DMS53 treated with DMSO at 0.1 percent for 48 hours (cell line): Measurements from ENCODE around the gene MBOAT7.

Experiments used
- DNase-seq: peaks from one replicate; lab custom pipeline; 2025; ENCODE audit not compliant: unreplicated experiment; lab: John Stamatoyannopoulos, UW

Gene MBOAT7

DNA sequence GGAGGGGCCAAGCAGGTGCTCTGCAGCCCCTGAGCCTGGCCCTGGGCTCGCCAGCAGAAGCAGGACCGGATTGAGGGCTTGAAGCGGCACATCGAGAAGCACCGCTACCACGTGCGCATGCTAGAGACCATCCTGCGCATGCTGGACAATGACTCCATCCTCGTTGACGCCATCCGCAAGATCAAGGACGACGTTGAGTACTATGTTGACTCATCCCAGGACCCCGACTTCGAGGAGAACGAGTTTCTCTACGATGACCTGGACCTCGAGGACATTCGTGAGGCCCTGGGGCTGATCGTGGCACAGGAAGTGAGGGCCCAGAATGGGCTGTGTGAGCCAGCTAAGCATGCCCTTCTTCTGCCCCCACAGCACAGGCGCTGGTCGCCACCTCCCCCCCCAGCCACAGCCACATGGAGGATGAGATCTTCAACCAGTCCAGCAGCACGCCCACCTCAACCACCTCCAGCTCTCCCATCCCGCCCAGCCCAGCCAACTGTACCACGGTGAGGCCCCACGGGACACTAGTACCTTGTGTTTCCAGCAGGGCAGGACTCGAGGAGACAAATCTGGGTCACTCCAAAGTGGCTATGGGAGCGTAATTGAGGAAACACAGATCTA lies 43.7 kb downstream of the MBOAT7 start:
- no peak for DNase-seq

DNA sequence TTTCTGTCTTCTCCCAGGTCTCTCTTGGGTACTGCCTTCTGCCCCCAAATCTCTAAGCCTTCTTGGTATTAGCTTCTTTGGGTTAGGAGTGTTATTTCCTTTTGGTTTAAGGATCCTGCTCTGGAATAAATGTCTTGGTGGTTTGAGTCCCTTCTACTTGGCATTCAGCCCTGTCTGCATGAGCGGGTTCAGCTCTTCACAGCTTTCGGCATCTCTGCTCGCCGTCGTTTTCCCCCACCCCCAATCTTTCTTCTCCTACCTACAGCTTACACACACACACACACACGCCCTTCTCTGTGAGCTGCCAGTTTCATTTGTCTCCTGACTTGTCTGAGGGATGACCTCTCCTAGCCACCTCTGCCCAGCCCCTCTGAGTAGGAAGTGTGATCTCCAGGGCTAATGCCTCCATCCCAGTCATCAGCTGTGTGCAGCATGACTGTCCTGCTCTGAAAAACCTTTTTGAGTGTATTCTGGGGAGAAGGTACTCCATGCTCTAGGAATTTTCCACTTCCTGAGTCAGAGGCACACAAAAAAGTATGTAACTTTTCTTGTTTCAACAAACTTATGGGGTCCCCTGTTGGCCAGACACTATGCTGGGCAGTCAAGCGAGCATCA lies 47.1 kb downstream of the MBOAT7 start:
- no peak for DNase-seq

DNA sequence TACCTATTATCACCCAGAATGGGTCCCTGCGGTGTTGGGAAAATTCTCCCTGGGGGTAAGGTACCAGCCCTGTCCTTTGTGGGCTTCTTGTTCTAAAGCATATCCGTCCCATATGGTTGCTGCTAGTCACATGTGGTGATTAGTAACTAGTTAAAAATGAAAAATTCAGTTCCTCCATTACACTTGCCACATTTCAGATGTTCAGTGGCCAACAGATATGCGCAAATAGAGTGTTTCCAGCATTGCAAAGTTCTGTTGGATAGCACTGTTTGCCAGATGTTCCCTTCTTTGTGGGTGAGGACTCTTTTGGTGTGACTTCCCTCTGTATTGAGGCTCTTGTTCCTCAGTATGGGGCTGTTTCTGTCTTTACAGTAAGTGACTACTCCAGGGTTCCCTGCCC lies 48.0 kb downstream of the MBOAT7 start:
- no peak for DNase-seq

GRCh38 chr19:54138489-54139256 lies 50.7 kb downstream of the MBOAT7 start:
- DNase-seq = no peak

- DNase-seq = no peak
Measured at GRCh38 chr19:54137699-54138488, 51.5 kb downstream of the MBOAT7 start, which contains the start of gene CNOT3. Gene CNOT3, plus strand, starts transcription at chr19:54137762. Its CDS starts 5,217 bp downstream, at chr19:54142979.

- peak; percentile 99 for DNase-seq
Measured at GRCh38 chr19:54136864-54137698, 52.3 kb downstream of the MBOAT7 start.

DNA sequence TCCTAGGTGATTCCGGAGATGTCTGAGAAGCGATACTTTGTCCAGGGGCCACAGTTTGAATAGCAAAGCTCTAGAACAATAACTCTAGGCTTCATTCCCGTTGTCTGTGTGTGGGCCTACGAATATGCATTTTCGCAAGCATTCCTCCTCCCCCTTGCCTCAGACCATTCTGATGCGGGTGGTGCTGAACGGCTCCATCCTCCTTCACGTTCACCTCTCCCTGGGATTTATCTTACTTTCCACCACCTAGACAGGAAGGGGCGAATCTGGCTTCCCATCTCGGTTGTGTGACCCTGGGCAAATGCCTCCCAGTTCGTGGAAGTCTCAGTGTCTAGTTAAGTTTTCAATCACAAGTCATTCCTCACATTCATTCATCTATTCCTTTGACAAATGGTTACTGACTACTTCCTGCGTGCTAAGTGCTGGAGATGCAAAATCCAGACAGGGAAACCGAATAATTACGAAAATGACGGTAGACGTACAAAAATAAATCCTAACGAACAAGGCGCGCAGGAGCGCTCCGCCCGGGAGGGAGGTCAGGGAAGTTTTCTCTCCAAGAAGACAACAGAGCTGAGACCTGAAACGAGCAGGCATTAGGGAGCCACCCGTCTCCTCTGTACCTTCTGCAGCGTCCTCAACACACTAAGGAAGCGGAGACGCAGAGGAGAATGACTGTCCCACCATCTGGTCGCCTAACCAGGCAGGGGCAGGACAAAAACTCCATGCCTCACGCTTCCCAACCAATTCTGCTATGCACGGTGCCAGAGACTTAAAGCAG lies 53.1 kb downstream of the MBOAT7 start:
- DNase-seq = peak; percentile 68

- DNase-seq = no peak
Measured at GRCh38 chr19:54133957-54134590, 55.3 kb downstream of the MBOAT7 start.

DNA sequence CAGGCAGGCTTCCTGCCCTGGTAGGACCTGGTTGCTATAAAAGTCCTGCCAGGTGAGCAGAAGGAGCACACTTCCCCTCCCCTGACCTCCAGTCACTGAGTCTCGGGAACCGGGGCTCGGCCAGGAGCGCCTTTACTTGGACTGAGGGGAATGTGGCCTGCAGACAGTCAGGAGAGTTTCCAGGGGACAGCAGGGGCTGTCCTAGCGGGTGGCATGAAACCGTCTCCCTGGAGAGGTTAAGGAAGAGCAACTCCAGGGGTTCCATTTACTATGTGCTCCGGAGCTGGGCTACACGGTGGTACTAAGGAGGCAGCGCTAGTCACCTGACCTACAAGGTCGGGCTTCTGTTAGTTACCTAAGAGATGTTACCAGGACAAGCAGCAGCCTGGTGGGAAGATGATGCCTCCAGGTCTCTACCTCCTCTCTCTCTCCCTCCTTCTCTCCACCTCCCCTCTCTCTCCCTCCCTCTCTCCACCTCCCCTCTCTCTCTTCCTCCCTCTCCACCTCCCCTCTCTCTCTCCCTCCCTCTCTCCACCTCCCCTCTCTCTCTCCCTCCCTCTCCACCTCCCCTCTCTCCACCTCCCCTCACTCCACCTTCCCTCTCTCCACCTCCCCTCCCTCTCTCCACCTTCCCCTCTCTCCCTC lies 55.9 kb downstream of the MBOAT7 start:
- no peak for DNase-seq

GRCh38 chr19:54129617-54129996 lies 59.8 kb downstream of the MBOAT7 start:
- DNase-seq = no peak

DNA sequence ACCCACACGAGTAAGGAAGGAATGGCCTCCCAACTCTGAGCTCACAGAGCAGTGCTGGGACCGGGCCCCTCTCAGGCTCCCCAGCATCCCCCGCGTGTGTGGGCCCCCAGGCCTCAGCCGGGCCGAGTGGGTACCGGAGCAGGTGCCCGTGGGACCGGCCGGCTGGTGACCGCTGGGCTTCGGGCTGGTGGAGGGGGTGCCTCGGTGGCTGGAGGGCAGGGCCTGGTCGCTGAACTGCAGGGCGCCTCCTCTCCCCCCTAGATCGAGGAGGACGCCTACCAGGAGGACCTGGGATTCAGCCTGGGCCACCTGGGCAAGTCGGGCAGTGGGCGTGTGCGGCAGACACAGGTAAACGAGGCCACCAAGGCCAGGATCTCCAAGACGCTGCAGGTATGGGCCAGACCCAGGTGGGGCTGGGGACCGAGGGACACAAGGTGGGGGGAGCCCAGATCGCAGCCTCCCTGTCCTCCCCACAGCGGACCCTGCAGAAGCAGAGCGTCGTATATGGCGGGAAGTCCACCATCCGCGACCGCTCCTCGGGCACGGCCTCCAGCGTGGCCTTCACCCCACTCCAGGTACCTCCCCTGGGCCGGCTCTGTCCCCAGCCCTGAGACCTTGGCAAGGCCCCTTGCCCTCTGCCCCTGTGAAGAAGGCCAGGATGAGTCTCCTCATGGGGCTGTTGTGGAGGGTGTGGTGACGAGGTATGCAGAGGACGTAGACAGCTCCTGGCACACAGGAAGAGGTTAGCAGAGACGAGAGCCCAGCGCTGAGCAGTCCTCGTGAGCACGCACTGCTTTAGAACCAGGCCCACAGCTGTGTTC lies 60.4 kb downstream of the MBOAT7 start:
- no peak for DNase-seq

DNA sequence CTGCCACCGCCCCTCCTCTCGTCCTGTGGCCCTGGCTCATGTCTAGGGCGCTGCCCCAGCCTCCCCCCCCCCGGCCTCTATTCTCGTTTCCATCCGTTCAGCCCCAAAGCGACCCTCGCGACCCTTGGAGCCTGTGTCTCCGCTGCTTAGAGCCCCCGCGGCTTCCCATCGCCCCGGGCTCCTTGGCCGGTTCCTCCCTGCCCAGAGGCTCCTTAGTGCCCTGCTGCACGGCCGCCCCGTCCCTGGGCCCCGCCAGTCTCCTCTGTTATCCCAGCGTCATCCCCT lies 61.0 kb downstream of the MBOAT7 start:
- DNase-seq = no peak

GRCh38 chr19:54127688-54128440 lies 61.5 kb downstream of the MBOAT7 start:
- no peak for DNase-seq

DNA sequence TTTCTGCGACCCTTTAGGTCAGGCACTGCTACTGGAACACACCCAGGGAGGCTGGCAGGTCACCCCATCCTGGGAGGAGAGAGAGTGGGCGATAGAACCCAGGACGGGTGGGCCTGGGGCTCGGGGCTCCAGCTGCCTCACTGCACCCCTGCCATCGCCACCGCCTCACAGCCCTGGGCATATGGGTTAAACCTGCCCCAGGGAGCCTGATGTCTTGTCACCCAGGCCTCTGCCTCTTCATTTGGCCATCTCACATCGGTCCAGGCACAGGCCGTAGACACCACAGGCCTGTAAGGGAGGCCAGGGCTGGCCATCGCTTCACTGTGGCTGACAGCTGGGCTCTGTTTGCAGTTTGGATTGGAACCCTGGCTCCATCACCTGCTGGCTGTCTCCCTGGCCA lies 63.7 kb downstream of the MBOAT7 start:
- DNase-seq = no peak

DNA sequence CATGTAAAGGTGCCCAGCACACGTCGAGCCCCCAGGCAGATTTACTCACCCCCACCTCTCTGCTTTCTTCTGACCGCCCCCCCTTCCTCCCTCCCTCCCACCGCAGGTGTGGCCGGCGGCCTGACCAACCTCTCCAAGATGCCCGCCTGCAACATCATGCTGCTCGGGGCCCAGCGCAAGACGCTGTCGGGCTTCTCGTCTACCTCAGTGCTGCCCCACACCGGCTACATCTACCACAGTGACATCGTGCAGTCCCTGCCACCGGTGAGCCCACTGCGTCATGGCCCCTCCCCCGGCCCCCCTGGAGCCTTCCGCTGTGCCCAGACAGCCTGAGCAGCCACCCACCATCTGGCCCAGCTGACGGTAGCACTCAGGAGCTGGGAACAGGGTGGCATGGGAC lies 65.0 kb downstream of the MBOAT7 start:
- DNase-seq = no peak

DNA sequence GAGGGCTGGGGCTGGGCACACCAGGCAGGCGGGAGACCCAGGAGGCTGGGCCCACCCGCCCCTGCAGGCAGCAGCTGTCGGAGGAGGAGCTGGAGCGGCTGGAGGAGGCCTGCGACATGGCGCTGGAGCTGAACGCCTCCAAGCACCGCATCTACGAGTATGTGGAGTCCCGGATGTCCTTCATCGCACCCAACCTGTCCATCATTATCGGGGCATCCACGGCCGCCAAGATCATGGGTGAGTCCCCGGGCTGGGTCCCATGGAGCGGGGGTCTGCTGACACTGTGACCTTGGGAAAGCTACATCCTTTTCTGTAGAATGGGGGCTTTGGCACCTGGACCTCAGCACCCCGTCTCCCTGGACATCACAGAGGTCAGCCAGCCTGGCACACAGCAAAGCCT lies 65.7 kb downstream of the MBOAT7 start:
- no peak for DNase-seq
